GM21825 (cell line): Measurements from ENCODE around the gene RAX2.
"Not testable (repeated sequence)": the region's sequence is repeated elsewhere in the genome, so short reads cannot be mapped to it uniquely, and the experiment has no call there.

Experiments used
- ATAC-seq: cut with Tn5 transposase; IDR thresholded peaks from one replicate; pipeline ENCODE4 v1.9.1; 2021; ENCODE audit warnings: mild to moderate bottlenecking, moderate library complexity; ENCODE audit not compliant: unreplicated experiment

The RAX2 gene

DNA sequence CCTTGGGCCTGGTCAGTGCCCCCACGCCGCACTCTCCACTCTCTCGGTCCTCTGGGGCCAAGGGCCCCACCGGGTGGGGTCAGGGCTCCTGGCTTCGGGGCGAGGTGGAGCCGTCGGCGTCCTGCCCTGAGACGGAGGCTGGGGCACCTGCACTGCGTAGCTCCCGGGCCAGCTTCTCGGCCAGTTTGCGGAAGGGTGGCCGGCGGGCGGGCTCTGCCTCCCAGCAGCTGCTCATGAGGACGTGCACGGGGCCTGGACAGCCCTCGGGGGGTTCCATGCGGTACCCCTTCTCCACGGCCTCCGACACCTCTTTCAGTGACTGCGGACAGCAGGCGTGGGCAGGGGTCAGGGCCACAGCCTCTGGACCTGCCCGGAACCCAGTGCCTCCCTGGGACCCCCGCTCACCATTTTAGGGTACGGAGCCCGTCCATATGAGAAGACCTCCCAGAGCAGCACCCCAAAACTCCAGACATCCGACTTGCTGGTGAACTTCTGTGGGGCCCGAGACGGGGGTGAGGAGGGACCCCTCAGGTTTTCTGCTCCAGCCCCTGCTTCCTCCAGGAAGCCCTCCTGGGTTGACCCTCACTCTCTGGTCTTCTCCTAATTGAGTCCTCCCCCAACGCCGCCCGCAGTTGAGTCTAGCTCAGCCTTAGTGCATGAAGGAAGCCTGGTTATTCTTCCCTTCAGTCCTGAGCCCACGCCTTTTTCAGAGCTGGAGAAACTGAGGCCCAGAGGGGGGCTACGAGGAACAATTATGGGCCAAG, 6.3 kb upstream of the RAX2 start:
- ATAC-seq: no peak

DNA sequence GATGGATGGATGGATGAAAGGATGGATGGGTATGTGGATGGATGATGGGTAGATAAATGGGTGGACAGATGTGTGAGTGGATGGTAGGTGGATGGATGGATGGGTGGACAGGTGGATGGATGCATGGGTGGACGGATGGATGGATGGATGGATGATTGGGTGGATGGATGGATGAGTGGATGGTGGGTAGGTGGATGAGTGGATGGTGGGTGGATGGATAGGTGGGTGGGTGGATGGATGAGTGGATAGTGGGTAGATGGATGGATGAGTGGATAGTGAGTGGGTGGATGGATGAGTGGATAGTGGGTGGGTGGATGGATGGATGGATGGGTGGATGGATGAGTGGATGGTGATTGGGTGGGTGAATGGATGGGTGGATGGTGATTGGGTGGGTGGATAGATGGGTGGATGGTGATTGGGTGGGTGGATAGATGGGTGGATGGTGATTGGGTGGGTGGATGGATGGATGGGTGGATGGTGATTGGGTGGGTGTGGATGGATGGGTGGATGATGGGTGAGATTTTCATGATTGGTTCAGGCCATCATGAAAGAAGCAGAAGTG, 4.5 kb upstream of the RAX2 start:
- no peak for ATAC-seq

DNA sequence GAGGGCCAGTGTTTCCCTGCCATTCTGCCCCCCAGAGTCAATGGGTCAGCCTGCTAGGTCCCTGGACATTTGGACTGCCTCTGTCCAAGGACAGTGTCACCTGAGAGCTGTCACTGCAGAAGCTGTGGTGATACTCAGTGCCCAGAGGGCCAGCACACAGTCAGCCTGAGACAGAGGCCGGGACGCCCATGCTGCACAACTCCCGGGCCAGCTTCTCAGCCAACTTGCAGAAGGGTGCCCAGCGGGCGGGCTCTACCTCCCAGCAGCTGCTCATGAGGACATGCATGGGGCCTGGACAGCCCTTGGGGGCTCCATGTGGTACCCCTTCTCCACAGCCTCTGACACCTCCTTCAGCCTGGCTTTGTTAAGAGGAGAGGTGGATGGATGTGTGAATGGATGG, 3.8 kb upstream of the RAX2 start:
- no peak for ATAC-seq

DNA sequence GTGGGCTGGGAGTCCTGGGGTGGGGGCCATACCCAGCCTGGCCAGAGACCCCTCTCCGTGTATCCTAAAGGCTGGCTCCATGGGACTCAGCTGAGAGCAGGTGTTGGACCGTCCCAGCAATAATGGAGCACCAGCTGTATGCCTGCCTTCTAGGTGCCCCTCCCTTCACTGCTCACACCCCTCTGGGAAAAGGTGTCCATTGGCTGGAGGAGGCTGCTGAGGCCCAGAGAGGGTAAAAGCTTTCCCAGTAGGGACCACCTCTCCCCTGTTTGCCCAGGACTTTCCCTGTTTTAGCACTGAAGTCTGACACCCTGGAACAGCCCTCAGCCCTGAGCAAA, 3.3 kb upstream of the RAX2 start:
- ATAC-seq: no peak

DNA sequence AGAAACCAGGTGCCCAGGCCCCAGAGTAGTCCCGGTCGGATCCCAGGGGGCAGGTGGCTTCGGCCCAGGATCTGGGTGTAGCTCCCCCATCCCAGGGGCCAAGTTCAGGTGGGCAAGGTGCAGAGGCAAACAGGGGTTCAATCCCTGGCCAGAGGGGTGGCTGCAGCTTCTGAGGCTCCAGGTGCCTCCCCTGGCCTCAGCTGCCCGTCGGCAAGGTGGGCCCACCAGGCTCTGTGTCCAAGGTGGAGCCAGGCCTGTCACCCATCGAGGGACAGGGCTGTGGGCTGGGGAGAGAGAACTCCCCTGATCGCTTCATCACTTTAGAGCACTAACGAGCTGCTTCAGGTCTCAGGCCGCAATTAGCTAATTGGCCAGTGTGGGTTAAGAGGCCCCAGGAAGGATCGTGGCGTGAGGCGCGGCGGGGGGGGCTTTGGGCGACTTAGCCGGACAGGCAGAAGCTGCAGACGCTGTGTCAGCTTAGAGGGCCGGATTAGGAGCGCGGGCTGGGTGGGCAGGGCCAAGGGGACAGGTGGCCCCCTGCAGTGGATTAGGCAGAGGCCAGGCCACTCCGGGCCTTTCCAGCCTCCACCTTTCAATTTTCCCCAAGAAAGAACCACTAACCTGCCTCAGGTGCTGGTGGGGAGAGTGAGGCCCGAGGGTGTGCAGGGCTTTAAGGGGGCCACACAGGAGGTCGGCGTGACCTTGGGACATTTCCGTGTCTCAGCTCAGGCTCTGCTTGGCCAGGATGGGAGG, 2.8 kb upstream of the RAX2 start:
- no peak for ATAC-seq

DNA sequence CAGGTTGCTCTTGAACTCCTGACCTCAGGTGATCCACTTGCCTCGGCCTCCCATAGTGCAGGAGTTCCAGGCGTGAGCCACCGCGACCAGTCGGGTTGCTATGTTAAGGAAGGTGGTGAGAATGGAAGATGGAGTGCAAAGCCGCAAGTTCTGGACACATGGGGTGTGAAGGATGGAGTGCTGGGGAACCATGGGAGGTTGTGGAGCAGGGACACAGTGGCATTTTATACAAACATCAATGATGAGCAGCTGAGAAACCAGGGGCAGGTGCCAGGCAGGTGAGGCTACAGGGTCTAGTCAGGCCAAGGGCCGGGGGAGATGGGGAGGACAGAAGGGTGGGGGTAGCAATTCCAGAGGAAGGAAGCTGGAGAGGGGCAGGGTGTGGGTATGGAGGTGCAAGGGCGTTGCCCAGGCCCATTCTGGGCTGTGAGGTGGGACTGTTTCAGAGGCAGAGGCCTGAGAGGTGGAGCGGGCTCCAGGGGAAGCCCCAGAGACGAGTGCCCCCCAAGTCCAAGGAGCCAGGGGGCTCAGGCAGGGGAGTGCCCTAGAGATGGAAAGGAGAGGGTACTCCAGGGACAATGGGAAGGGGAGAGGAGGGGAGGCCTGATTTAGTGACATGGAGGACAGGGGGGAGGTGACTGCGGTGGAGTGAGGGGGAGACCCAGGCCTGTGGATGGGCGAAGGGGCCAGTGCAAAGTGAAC, 1.9 kb upstream of the RAX2 start:
- no peak for ATAC-seq

DNA sequence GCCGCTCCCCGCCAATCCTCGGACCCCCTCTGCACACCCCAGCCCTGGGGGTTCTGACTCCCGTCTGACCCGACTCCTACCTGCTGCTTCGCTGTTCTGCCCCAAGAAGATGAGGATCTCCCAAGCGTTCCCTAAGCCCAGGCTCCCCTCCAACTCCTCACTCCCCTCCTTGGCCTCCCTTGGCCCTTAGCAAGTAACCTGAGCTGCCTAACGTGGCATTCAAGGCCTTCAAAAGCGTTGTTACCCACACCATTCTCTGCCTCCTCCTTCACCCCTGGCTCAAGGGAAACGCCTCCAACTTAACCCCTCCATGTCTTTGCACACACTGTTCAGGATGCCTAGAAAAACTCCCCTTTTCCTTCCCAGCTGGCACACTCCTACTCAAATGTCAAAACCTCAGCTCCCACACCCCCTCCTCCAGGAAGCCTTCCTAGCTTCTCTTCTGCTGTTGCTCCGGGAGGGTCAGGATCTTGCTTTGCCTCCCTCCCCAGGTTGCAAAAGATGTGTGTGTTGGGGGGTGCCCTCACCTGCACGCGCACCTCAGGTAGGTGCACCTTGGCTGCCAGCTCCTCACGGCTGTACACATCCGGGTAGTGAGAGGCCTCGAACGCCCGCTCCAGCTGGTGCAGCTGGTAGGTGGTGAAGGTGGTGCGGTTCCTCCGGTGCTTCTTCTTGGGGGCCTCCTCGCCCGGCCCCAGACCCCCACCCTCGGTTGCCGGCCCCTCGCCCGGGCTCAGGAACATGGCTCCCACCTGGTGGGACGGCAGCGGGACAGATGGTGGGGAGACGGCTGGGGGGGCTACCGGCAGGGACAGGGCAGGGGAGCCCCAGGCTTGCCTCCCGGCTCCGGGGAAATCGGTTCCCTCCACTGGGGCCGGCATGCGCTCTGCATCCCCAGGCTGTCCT, 775 bp downstream of the RAX2 start:
- ATAC-seq: no peak

DNA sequence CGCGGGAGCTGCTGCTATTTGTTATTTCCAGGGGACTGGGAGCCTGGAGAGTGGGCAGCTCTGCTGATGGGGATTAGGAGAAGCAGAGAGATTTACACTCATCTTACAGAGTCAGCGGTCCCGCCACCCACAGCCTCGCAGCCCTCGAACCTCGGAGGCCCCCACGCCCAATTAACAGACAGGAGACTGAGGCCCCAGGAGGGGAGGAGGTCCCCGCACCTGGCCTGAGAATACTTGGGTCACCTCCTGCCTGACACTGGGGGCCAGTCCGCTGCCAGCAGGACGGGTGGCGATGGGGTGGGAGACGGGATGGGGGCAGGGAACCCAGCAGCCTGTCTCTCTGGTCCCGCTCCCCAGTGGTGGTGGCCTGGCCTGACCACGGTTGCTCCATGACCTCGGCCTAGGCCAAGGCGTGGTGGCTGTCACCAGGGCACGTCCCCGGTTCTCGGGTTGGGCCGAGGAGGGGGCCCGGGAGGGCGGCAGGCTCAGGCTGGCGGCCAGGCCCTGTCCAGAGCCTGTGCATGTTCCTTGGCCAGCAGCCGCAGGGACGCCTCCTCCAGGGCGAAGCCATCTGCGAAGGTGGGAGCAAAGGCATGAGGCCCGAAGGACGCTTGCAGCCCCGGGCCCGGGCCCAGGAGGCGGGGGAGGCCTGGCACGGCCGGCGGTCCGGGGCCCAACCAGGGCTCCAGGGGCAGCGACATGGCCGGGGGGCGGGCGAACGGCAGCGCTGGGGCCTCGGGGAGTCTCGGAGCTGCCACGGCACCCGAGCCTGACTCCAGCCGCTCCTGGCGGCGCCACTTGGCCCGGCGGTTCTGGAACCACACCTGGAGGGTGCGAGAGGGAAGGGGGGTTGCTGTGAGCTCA, 1.7 kb downstream of the RAX2 start:
- no peak for ATAC-seq

DNA sequence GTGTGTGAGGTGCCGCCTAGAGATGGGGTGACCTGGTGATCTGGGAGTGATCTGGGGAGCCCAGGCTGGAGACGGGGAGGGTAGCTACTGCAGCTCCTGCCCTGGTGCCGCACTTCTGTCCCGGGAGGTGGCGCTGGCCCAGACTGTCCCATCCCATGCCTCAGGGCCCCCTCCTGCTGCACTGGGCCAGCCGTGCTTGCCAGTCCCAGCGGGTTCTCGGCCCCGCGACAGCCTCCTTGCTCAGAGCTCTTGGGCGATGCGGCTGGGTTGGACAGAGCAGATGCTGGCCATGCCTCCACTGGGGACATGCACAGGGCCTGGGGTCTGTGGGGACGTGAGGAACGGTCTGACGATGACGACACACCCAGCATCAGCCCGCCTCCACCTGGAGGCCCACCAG, 2.5 kb downstream of the RAX2 start:
- ATAC-seq: no peak

DNA sequence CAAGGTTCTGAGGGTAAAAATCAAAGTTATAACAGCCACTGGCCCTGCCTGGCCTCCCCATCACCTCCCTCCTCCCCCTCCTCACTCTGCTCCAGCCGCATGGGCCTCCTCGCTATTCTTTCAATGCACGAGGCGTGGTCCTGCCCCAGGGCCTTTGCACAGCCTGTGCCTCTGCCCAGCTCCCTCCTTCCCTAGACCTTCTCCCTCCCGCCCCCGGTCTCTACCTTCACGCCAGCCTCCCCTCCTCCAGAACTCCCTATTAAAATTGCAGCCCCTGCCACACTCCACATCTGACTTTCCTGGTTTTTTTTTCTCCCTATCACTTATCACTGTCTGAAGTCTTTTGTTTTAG, 3.3 kb downstream of the RAX2 start:
- no peak for ATAC-seq

DNA sequence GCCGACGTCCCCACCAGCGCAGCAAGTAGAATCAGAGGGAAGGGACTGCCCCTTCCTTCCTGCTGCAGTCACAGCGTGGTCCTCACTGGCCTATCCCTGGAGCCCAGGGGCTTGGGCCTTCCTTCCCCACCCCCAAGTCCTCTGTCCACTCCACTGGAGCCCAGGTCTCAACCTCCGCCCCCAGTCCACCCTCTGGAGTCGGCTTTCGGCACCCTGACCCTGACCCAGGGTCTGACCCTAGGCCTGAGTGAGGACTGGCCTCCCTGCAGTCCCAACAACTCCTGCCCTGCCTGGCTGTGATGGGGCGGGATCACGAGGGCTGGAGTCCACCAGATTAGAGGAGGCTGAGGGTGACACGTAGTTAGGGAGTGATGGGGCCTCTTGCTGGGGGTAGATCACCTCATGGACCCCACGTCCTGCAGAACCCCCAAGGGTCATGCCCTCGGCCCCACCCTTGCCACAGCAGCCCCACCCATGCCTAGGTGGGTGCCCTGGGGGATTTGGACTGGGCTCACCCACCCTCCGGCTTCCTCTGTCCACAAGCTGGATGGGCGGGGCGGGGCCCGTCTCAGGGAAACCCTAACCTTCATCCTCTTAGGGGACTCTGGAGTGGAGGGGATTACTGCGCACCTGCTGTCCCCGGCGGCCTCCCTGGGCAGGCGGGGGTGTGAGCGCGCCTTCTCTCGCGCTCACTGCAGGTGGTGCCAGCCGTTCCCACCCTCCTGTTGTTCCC, 3.8 kb downstream of the RAX2 start:
- no peak for ATAC-seq

DNA sequence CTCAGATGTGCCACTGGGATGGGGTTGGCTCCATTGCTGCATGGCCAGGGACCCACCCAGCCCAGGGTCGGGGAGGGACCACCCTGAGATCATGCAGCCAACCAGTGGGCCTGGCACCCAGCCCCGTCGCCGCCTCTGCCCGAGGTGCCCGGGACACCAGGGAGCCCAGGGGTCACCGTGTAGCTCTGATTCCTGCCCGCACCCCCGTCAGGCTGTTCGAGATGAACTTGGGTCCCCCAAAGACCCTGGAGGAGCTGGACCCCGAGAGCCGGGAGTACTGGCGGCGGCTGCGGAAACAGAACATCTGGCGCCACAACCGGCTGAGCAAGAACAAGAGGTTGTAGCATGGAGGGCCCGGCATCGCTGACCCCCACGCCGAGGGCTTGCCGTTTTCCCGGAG, 5.0 kb downstream of the RAX2 start:
- ATAC-seq: no peak

DNA sequence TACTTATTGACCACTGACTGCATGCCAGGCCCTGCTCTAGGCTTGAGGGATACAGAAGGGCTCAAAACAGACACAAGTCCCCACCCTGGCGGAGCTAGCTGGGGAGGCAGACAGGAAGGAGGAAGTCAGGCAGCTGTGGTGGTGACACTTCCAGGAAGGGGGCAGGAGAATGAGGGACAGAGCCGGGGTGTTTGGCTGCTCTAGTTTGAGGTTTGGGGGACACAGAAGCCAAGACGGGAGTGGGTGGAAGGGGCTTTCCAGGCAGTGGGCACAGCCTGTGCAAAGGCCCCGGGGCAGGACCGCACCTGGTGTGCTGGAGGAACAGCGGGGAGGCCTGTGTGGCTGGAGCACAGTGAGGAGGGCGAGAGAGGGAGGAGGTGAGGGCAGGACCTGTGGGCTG, 5.5 kb downstream of the RAX2 start:
- ATAC-seq: no peak

DNA sequence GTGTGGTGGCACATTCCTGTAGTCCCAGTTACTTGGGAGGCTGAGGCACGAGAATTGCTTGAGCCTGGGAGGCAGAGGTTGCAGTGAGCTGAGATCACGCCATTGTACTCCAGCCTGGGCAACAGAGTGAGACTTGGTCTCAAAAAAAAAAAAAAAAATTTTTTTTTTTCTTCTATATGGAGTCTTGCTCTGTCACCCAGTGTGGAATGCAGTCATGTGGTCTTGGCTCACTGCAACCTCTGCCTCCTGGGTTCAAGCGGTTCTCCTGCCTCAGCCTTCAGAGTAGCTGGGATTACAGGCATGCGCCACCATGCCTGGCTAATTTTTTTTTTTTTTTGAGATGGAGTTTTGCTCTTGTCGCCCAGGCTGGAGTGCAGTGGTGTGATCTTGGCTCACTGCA, 6.3 kb downstream of the RAX2 start:
- not testable (repeated sequence) for ATAC-seq

DNA sequence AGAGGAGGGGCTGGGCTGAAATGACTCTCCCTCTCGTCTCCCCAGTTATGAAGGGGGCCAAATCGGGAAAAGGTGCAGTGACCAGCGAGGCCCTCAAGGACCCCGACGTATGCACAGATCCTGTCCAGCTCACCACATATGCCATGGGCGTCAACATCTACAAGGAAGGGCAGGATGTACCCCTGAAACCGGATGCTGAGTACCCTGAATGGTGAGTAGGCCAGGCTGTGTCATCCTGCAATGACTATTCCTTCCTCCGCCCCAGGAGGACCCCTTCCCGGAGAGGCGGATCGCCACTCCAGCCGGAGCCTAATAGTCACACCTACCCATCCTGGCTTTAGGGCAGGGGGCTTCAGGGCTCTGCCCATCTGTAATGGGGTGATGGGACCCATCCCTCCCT, 6.9 kb downstream of the RAX2 start:
- no peak for ATAC-seq

DNA sequence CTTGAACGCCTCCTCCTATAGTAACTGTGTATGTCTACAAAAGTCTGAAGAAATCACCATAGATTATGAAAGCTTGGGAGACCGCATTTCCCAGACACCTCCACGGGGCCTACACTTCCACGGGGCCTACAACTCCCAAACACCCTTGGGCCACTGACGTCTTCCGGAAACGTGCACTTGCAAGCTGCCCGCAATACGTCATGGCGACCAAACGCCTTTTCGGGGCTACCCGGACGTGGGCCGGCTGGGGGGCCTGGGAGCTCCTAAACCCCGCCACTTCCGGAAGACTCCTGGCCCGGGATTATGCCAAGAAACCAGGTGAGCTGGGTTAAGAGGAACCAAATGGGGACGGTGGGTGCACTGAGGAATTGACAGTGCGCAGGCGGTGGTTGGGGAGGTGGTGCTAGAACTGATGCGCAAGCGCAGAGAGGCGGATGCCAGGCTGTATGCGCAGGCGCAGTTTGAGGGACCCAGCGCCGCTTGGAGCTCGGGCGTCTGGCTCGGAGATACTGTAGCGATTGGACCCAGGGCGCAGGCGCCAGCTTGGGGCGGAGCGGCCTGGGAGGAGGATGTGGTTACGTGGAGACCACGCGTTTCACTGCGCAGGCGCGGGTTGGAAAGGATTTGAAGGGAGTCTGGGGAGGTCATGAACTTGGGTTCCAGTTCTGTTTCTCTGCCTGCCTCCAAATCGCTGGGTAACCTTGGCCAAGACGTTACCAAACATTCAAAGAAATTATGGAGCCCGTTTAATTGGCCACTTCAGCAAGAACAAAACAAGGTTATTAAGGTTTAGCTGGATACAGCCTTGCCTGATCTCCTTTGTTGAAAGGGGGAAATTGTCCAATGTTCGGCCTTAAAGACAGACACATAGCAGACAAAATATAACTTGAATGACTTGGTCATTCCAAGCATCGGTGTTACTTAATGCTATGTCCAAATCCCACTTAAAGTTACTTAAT, 9.2 kb downstream of the RAX2 start, which contains the start of gene MRPL54:
MRPL54 (plus strand) TSS at position 182 of the 959 bp plus-strand sequence; CDS start at position 201, 19 bp downstream.
- peak; percentile 63 for ATAC-seq

DNA sequence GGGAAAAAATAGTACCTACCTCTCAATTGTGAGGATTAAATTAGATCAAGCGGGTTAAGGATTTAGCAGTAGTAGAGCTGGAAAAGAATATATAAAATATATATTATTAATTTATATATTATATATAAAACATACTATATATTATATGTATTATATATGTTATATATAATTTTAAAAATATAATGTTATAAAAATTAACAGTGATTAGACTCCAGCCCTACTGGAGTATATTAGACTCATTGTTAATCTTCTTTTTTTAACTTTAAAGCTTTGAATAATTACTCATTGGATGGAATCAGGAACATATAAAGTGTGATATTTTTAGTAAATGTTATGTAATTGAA, 9.9 kb downstream of the RAX2 start:
- no peak for ATAC-seq
